CD14-positive monocyte (primary cell): ENCODE data around the gene RAD51D. TPM values are rescaled to one million over a fixed set of nuclear protein-coding genes. Genes with fewer than 3 reads are reported as not detected.

Experiments
- DNase-seq, 3 donors: peaks; one replicate each; pipeline ENCODE4 v3.0.0-alpha.2; 2011 to 2022
- H2AFZ ChIP-seq: 2 replicates; pipeline ENCODE4 v1.6.0; 2012; ENCODE audit warnings: mild to moderate bottlenecking, low read depth, low read length, inconsistent platforms; ENCODE audit not compliant: insufficient read depth, poor library complexity, severe bottlenecking
- H3K27ac ChIP-seq, 2 donors: 1 replicate in 1 of 2; 2 replicates in 1 of 2; pipeline ENCODE4 v1.5.1; 2012 to 2013; ENCODE audit warnings: low read length in 2 of 2, control low read depth in 1 of 2, inconsistent platforms in 1 of 2, low read depth in 1 of 2, mild to moderate bottlenecking in 1 of 2
- H3K27me3 ChIP-seq, 2 donors: one replicate each; pipeline versions ENCODE4 v1.6.0 to v1.6.1; 2011 to 2013; ENCODE audit warnings: low read length in 2 of 2; ENCODE audit not compliant: control insufficient read depth in 2 of 2, insufficient read depth in 2 of 2
- H3K36me3 ChIP-seq, 2 donors: replicated peaks in 1 of 2; 1 replicate in 1 of 2; 2 replicates in 1 of 2; pipeline versions ENCODE4 v1.5.1 to v1.6.1; 2012 to 2013; ENCODE audit warnings: low read length in 2 of 2, control low read depth in 1 of 2, inconsistent platforms in 1 of 2, mild to moderate bottlenecking in 1 of 2; ENCODE audit not compliant: insufficient read depth in 2 of 2, control insufficient read depth in 1 of 2
- H3K4me1 ChIP-seq, 2 donors: 1 replicate in 1 of 2; 2 replicates in 1 of 2; pipeline versions ENCODE4 v1.5.1 to v1.6.1; 2012 to 2013; ENCODE audit warnings: low read length in 2 of 2, control low read depth in 1 of 2, inconsistent platforms in 1 of 2, mild to moderate bottlenecking in 1 of 2, moderate library complexity in 1 of 2; ENCODE audit not compliant: insufficient read depth in 2 of 2, control insufficient read depth in 1 of 2
- H3K4me2 ChIP-seq: replicated peaks from 2 replicates; pipeline ENCODE3; 2012; ENCODE audit warnings: low read length, moderate library complexity, mild to moderate bottlenecking; ENCODE audit not compliant: poor library complexity, severe bottlenecking; ENCODE audit errors: extremely low read depth
- H3K4me3 ChIP-seq, 3 experiments: fragments of 200-600 bp in 1 of 3; sonication (generic) in 1 of 3; replicated peaks in 1 of 3; 1 replicate in 2 of 3; 2 replicates in 1 of 3; pipeline ENCODE4 v1.5.1; 2011 to 2013; ENCODE audit warnings: low read length in 3 of 3, mild to moderate bottlenecking in 3 of 3, control low read depth in 2 of 3, low read depth in 2 of 3, inconsistent platforms in 1 of 3, moderate library complexity in 1 of 3
- H3K79me2 ChIP-seq: 2 replicates; pipeline ENCODE4 v1.6.0; 2012; ENCODE audit warnings: mild to moderate bottlenecking, control low read depth, inconsistent platforms, low read length, moderate library complexity; ENCODE audit not compliant: insufficient read depth
- H3K9ac ChIP-seq: 2 replicates; pipeline ENCODE4 v1.6.0; 2017; ENCODE audit warnings: low read length, mild to moderate bottlenecking; ENCODE audit not compliant: insufficient read depth, poor library complexity, severe bottlenecking
- H3K9me3 ChIP-seq, 2 donors: replicated peaks in 1 of 2; 1 replicate in 1 of 2; 2 replicates in 1 of 2; pipeline versions ENCODE4 v1.5.1 to v1.6.1; 2012 to 2013; ENCODE audit warnings: low read length in 2 of 2, control low read depth in 1 of 2; ENCODE audit not compliant: control insufficient read depth in 1 of 2, insufficient read depth in 1 of 2
- H4K20me1 ChIP-seq: 2 replicates; pipeline ENCODE4 v1.6.0; 2012; ENCODE audit warnings: mild to moderate bottlenecking, low read length, control low read depth, moderate library complexity; ENCODE audit not compliant: insufficient read depth
- H3K27ac Mint-ChIP-seq, 7 donors: one replicate each; pipeline ENCODE4 v1.8.0; 2020; ENCODE audit warnings: mild to moderate bottlenecking in 7 of 7, mixed read lengths in 7 of 7, moderate library complexity in 6 of 7, inconsistent platforms in 2 of 7
- H3K27me3 Mint-ChIP-seq, 3 donors: one replicate each; pipeline ENCODE4 v1.8.0; 2021 to 2022; ENCODE audit warnings: low read depth in 3 of 3, mild to moderate bottlenecking in 3 of 3, mixed read lengths in 3 of 3, moderate library complexity in 3 of 3, inconsistent platforms in 1 of 3
- H3K36me3 Mint-ChIP-seq, 2 donors: one replicate each; pipeline ENCODE4 v1.8.0; 2020; ENCODE audit warnings: mixed read lengths in 2 of 2, inconsistent platforms in 1 of 2, mild to moderate bottlenecking in 1 of 2
- H3K4me1 Mint-ChIP-seq: one replicate; pipeline ENCODE4 v1.8.0; 2020; ENCODE audit warnings: mild to moderate bottlenecking, mixed read lengths
- H3K4me3 Mint-ChIP-seq, 2 donors: one replicate each; pipeline ENCODE4 v1.8.0; 2020; ENCODE audit warnings: mild to moderate bottlenecking in 2 of 2, mixed read lengths in 2 of 2, moderate library complexity in 1 of 2
- H3K9me3 Mint-ChIP-seq, 7 donors: one replicate each; pipeline ENCODE4 v1.8.0; 2020 to 2022; ENCODE audit warnings: mixed read lengths in 7 of 7, mild to moderate bottlenecking in 6 of 7, moderate library complexity in 6 of 7, inconsistent platforms in 2 of 7
- CTCF ChIP-seq: fragments of 200-600 bp; IDR thresholded peaks from one replicate; pipeline ENCODE4 v1.8.0; 2022; ENCODE audit warnings: antibody characterized with exemption, mild to moderate bottlenecking
- WGBS: methylation state at CpG from one replicate; pipeline ENCODE4 v1.1.5; 2013; ENCODE audit warnings: missing lambda C conversion rate; ENCODE audit not compliant: insufficient coverage; 5-methylcytosine and 5-hydroxymethylcytosine counted together
- intact Hi-C, 2 donors: fragments of 100-400 bp; cut with micrococcal nuclease; formaldehyde crosslinking; loops; one replicate each; pipeline versions ENCODE4 v1.15.0 to v1.15.1; 2023
- polyA plus RNA-seq, 3 donors: library from polyadenylated mRNA; depleted of rRNA in 1 of 3; unstranded in 2 of 3; stranded (reverse) in 1 of 3; fragments of 300-500 nt in 2 of 3; fragments of >200 nt in 1 of 3; fragmentation: Illumina TruSeq in 2 of 3; gene quantifications; 1 replicate in 2 of 3; 2 replicates in 1 of 3; pipeline ENCODE4 v1.2.3, GENCODE V29; 2012 to 2021

RAD51D gene
- polyA plus RNA-seq, 3 donors = 4.4 to 6.9 (median 5.8) TPM

- H3K27ac ChIP-seq = peak within 1 kb of the TSS; percentile 93 to 96
- Mint-ChIP-seq H3K4me1 (peaks cover 67% of the 10 kb centered on the region), H3K27ac (peak within 1 kb of the TSS; percentile 95 to 99 (median 97)), H3K36me3 (peaks cover 24 to 25% of the 10 kb centered on the region in 2 donors), H3K27me3 (no peaks in the 10 kb centered on the region), H3K4me3 (peak within 1 kb of the TSS; percentile 71 to 73), H3K9me3 (no peaks in the 10 kb centered on the region)
- peaks cover 43 to 58% of the 10 kb centered on the region in 2 donors for H3K4me1 ChIP-seq
- H3K9ac ChIP-seq = peak within 1 kb of the TSS; percentile 67
- H3K27me3 ChIP-seq = no peaks in the 10 kb centered on the region
- WGBS = 0% methylated on average over 5 of the region's 6 CpGs
- H3K4me3 ChIP-seq = peak within 1 kb of the TSS; percentile 30 to 81 (median 61)
- H3K4me2 ChIP-seq = peak within 1 kb of the TSS; percentile 57
- intact Hi-C loops = loop anchor here (2.0 to 5.0 kb wide), 2 partner anchors 25 to 36 kb away; no protein-coding TSS in a partner anchor
- H3K36me3 ChIP-seq = peaks cover 2 to 16% of the 10 kb centered on the region in 2 donors
- H4K20me1 ChIP-seq = no peaks in the 10 kb centered on the region
- TF ChIP-seq CTCF = no peak
- DNase-seq = peak; percentile 95 to 99 (median 98)
- peak within 1 kb of the TSS; percentile 26 for H2AFZ ChIP-seq
- peaks cover 76% of the 10 kb centered on the region for H3K79me2 ChIP-seq
- H3K9me3 ChIP-seq = no peaks in the 10 kb centered on the region
Measured at GRCh38 chr17:35063514-35064223, 56.0 kb downstream of the RAD51D start, which contains the start of gene RFFL. Gene RFFL (minus strand): TSS chr17:35063707. CDS start chr17:35026553, 37,154 bp downstream.

- H3K4me3 ChIP-seq = peak overlapping the region in 1 of 3 experiments; percentile 61
- H3K27ac Mint-ChIP-seq = peak overlapping the region; percentile 95 to 99 (median 97)
- no peaks in the 10 kb centered on the region for H3K9me3 ChIP-seq
- H3K4me1 Mint-ChIP-seq = peaks cover 60% of the 10 kb centered on the region
- no peak overlapping the region for H2AFZ ChIP-seq
- H4K20me1 ChIP-seq = no peaks in the 10 kb centered on the region
- no peaks in the 10 kb centered on the region for H3K27me3 ChIP-seq
- no peak overlapping the region for H3K9ac ChIP-seq
- peaks cover 41 to 51% of the 10 kb centered on the region in 2 donors for H3K4me1 ChIP-seq
- H3K36me3 Mint-ChIP-seq = peaks cover 20 to 27% of the 10 kb centered on the region in 2 donors
- peak overlapping the region in 1 of 2 donors; percentile 96 for H3K27ac ChIP-seq
- intact Hi-C loops = loop anchor here (2.0 to 5.0 kb wide), 2 partner anchors 26 to 35 kb away; no protein-coding TSS in a partner anchor
- 100% methylated on average over 2 of the region's 3 CpGs for WGBS
- H3K79me2 ChIP-seq = peaks cover 77% of the 10 kb centered on the region
- no peak for TF ChIP-seq CTCF
- H3K4me2 ChIP-seq = peak overlapping the region; percentile 57
- no peak for DNase-seq
- no peaks in the 10 kb centered on the region for H3K9me3 Mint-ChIP-seq
- H3K4me3 Mint-ChIP-seq = peak overlapping the region; percentile 39 to 68
- no peaks in the 10 kb centered on the region for H3K27me3 Mint-ChIP-seq
- peaks cover 2 to 19% of the 10 kb centered on the region in 2 donors for H3K36me3 ChIP-seq
Measured at GRCh38 chr17:35062308-35062707, 57.4 kb downstream of the RAD51D start.
